UCSD-AML1 (cell line): ENCODE data around the gene PLEKHA5.
"Not testable (repeated sequence)": the region's sequence is repeated elsewhere in the genome, so short reads cannot be mapped to it uniquely, and the experiment has no call there.

Experiments used
- DNase-seq: peaks from one replicate; lab custom pipeline; 2025; ENCODE audit not compliant: unreplicated experiment; lab: John Stamatoyannopoulos, UW

The PLEKHA5 gene

DNA sequence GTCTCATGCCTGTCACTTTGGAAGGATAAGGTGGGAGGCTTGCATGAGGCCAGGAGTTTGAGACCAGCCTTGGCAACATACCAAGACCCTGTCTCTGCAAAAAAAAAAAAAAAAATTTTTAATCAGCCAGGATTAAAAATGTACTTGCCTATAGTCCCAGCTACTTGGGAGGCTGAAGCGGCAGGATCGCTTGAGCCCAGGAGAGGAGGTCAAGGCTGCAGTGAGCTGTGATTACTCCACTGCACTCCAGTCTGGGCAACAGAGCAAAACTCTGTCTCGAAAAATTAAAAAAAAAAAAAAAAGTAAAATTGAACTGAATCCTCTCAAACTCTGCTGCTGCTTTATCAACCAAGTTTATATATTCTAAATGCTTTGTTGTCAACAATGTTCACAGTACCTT lies 181.6 kb downstream of the PLEKHA5 start:
- no peak for DNase-seq

DNA sequence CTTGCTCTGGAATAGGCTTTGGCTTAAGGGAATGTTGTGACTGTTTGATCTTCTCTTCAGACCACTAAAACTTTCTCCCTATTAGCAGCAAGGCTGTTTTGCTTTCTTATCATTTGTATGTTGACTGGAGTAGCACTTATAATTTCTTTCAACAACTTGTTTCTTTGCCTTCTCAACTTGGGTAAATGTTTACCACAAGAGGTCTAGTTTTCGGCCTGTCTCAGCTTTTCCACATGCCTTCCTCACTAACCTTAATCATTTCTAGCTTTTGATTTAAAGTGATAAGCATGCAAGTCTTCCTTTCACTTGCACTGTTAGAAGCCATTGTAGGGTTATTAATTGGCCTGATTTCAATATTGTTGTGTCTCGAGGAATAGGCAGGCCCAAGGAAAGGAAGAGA lies 183.1 kb downstream of the PLEKHA5 start:
- DNase-seq: no peak

- DNase-seq: no peak
Measured at GRCh38 chr12:19316425-19316824, 186.9 kb downstream of the PLEKHA5 start.

- DNase-seq: no peak
Measured at GRCh38 chr12:19322376-19322775, 192.8 kb downstream of the PLEKHA5 start.

DNA sequence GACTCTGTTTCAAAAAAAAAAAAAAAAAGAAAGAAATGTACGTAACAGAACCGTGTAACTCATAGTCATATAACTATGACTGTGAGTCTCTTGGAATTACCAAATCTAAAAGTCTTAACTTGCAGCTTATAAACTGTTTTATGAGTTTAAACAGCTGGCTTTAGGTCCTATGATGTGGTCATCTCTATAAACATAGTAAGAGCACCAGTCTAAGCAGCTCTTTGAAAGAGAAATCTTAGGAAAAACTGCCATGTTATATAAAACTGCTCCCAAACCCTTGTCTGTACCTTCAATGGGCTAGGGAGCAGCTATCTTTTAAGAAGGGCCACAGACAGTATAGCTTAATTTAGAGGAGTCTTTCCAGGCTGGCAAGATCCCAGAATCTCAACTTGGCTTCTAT lies 194.3 kb downstream of the PLEKHA5 start:
- DNase-seq: no peak

GRCh38 chr12:19326102-19326501 lies 196.6 kb downstream of the PLEKHA5 start:
- no peak for DNase-seq

- no peak for DNase-seq
Measured at GRCh38 chr12:19332196-19332595, 202.7 kb downstream of the PLEKHA5 start.

DNA sequence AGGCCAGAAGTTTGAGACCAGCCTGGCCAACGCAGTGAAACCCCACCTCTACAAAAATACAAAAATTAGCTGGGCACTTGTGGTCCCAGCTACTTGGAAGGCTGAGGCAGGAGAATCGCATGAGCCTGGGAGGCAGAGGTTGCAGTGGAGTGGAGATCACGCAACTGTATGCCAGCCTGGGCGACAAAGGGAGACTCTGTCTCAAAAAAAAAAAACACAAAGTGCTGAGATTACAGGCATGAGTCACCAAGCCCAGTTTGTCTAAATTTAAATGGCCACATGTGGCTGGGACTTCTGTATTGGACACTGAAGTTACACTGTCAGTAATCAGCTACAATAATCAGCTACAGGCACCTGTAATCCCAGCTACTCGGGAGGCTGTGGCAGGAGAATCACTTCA lies 208.9 kb downstream of the PLEKHA5 start:
- DNase-seq: no peak

- DNase-seq: not testable (repeated sequence)
Measured at GRCh38 chr12:19350850-19351249, 221.3 kb downstream of the PLEKHA5 start.

DNA sequence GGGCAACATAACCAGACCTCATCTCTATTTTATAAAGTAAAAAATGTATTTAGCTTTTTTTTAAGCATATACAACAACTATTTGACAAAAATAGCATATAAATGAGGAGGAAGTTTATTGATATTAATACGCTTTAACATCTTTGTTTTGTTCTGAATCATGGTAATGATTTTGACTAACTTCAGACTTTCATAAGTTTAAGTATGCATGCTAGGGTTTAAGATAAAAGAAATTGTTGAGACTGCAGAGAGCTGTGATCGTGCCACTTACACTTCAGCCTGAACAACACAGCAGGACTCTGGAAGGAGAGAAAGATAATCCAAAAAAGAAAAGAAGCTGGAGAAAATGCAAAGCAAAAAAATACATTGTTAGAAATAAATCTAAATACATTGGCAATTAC lies 221.8 kb downstream of the PLEKHA5 start:
- DNase-seq: no peak

- DNase-seq: no peak
Measured at GRCh38 chr12:19369691-19370148, 240.2 kb downstream of the PLEKHA5 start.

DNA sequence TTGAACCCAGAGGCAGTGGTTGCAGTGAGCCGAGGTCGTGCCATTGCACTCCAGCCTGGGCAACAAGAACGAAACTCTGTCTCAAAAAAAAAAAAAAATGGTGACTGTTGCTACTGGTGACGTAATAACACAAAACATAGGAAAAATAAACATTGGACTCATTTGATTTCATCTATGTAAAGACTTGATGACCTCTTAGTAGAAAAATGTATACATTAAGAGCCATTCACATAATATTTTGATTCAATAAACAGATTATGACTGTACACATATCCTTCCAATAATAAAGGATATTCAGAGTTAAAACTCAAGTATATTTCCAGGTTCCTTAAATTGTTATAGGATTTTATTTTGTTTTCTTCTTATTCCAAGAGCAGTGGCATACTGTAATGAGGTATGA lies 244.1 kb downstream of the PLEKHA5 start:
- DNase-seq: no peak

DNA sequence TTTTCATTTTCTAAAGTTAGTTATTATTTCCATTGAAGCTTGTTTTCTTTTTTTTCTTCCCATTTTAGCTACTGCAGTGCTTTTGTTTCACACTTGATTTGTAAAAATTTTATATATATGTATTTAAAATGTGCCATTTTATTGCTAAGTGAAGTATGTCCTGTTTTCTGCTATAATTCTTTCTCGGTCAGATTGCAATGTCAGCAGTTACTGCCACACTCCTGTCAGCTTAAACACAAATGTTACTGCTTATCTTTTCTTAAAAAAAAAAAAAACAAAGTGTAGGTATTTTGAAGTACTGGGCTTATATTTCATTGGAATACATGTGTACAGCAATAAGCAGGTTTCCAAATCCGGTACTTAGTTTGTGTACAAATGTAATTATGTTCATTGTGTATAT lies 246.4 kb downstream of the PLEKHA5 start:
- no peak for DNase-seq

- DNase-seq: no peak
Measured at GRCh38 chr12:19376691-19377090, 247.2 kb downstream of the PLEKHA5 start.

- DNase-seq: peak; percentile 13
Measured at GRCh38 chr12:19382111-19382526, 252.6 kb downstream of the PLEKHA5 start.

DNA sequence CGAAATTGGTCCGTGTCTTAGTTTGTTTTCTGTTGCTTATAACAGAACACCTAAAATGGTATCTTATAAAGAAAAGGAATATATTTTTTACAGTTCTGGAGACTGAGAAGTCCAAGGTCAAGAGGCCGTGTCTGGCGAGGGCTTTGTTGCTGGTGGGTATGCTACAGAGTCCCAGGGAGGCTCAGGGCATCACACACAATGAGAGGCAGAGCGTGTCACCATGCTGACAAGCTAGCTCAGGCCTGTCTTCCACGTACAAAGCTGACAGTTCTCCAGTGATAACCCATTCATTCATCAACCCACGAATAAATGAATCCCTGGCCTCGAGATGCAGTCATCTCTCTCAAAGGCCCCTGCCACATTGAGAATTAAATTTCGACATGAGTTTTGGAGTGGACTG lies 253.0 kb downstream of the PLEKHA5 start:
- DNase-seq: no peak

GRCh38 chr12:19387161-19387560 lies 257.6 kb downstream of the PLEKHA5 start:
- DNase-seq: no peak

DNA sequence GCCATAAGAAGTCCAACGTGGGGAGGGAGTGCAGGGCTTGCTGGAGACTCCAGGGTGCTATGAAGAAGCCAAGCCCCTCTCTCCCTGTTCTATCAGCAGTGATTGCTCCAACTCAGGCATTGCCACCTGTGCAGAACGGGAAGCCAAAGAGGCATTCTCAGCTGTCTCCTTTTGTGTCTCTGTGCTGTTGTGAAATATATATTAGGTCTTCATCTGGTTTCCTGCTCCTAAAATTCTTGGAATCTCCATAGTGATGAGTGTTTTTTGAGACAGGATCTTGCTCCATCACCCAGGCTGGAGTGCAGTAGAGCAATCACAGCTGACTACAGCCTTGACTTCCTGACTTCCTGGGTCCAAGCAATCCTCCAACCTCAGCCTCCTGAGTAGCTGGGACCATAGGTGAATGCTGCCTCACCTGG lies 258.6 kb downstream of the PLEKHA5 start:
- DNase-seq: no peak

DNA sequence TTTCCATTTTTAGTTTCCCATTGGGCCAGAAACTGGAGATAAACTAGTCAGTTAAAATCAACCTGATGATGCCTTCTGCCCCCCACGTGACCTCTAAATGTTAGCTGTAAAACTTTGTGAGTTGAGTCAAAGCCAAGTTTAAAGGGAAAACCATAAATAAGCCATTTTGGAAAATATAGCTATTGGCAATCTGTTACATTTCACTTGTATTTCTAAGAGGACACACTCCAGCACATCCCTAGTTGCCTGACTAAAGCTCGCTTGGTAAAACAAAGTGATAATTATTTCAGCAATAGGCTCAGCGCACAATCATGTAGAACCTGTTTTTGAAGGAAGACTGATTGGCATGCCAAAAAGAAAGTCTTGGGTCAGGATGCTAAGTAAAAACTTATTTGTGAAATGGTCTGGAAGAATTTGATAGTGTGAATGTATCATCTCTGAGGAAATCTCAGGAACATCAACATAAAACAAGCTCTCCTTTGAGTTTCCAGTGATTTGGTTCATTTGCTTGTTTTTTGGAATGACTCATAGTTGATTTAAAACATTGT lies 260.6 kb downstream of the PLEKHA5 start:
- DNase-seq: no peak

DNA sequence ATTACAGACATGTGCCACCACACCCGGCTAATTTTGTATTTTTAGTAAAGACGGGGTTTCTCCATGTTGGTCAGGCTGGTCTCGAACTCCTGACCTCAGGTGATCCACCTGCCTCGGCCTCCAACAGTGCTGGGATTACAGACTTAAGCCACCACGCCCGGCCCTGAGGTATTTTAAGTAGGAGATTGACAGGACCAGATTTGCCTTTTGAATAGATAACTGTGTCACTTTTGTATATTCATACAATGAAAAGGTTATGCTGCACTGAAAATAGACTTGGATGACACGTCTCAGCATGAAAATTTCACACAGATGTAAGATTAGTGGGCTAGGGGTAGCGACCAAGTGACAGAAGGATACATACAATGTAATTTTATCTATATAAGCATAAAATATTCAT lies 263.1 kb downstream of the PLEKHA5 start:
- not testable (repeated sequence) for DNase-seq

- no peak for DNase-seq
Measured at GRCh38 chr12:19394385-19394784, 264.9 kb downstream of the PLEKHA5 start.

GRCh38 chr12:19397534-19397933 lies 268.0 kb downstream of the PLEKHA5 start:
- no peak for DNase-seq
